Measurements from ENCODE around the gene NR1D1. TPM values are rescaled to one million over a fixed set of nuclear protein-coding genes. Genes with fewer than 3 reads are reported as not detected.

The NR1D1 gene
- total RNA-seq, 8 experiments from 2014 or later = 0.60 to 12.7 (median 2.7) TPM

DNA sequence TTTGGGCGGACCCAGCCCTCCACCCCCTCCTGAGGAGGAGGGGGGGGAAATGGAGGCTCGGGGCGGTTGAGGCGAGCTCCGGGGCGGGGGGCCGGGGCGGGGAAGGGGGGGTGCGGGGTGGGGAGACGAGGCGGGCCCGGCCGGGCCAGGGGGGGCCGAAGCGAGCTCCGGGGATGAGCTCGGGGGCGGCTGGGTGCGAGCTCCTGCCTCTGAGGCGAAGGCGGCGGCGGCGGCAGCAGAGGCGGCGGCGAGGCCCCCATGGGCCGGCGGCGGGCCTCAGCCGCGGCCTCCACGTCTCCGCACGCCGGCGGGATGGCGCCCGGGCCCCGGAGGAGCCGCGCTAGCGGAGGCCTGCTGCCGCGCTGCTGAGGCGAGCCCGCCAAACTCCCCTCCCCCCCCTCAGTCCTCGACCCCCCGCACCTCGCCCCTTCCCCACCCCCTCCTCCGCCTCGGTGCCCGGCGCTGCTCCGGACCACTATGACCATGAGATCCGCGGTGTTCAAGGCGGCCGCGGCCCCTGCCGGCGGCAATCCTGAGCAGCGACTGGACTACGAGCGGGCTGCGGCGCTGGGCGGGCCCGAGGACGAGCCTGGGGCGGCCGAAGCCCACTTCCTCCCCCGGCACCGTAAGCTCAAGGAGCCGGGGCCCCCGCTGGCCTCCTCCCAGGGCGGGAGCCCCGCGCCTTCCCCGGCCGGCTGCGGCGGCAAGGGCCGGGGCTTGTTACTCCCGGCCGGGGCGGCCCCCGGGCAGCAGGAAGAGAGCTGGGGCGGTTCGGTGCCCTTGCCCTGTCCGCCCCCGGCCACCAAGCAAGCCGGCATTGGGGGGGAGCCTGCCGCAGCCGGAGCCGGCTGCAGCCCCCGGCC is 22.0 kb upstream of the NR1D1 start:
- Histone ChIP-seq H3K27ac (peak overlapping the region; percentile 95 to 98), H3K4me1 (replicated peaks in 1 of 2) (peaks cover 7 to 14% of the 10 kb centered on the region in 2 donors), H3K4me3 (peak overlapping the region; percentile 87 to 100 (median 91))
- in situ Hi-C loops (cut with MboI; ENCODE audit: low pct_unique_long_range_greater_than_20kb in 2 of 9, low sequenced_read_pairs in 9 of 9, unreplicated experiment in 9 of 9) = no loop called here
- peak; percentile 17 to 52 (median 44) for ATAC-seq (replicated peaks in 6 of 8)
- WGBS, 10 experiments = no CpG with 5 or more reads among the region's 97 CpGs

DNA sequence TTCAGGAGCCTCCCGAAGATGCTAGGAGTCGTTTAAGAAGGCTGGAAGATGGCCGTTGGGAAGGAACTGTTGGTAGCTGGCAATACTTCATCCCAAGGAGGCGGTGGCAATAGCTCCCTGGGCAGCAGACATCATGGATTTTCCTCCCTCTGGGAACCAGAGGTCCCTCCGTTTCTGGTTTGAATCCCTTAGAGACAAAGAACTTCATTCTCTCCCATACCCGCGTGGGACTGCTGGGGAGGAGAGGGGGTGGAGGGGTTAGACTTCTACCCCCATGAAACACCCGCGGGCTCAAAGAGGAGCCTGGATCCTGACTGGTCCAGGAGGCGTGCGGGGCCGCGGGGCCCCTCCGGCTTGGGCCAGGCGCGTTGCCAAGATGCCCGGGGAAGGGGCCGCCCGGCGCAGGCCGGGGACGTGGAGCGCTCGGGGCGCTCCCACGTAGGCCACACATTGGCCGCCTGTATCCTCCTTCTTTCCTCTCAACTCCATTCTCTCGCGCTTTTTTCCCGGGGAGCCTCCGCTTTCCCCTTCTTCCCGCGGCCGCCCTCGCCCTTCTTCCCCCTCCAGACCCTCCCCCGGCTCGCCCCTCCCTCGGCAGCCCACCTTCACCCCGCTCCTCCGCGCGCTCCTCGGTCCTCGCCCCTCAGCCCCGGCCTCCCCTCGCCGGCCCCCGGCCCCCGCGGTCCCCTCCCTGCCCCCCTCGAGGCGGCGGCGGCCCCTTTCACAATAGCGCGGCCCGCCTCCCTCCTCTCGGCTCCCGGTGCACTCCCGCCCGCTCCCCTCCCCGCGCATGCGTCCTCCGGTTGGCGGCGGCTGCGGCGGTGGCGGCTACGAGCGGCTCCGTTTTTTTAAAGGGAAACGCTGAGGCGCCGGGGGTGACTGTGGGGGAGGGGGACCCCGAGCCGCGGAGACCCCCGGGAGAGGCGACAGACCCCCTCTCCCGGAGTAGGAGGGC is 21.1 kb upstream of the NR1D1 start, which contains the start of gene MSL1:
Gene MSL1, plus strand, starts transcription at position 791 of the 955 bp plus-strand sequence. CDS start 642 bp downstream, outside the sequence.
- H3K27ac ChIP-seq = peak within 1 kb of the TSS; percentile 95 to 98
- 0 to 2% (median 0%) methylated on average over 1 to 11 of the region's 82 CpGs; no CpG with 5 or more reads in 5 of the 10 experiments for WGBS, 10 experiments
- H3K4me3 ChIP-seq = peak within 1 kb of the TSS; percentile 87 to 100 (median 91)
- peaks cover 7 to 14% of the 10 kb centered on the region in 2 donors for H3K4me1 ChIP-seq (replicated peaks in 1 of 2)
- in situ Hi-C loops (cut with MboI; ENCODE audit: low pct_unique_long_range_greater_than_20kb in 2 of 9, low sequenced_read_pairs in 9 of 9, unreplicated experiment in 9 of 9) = no loop called here
- ATAC-seq (replicated peaks in 6 of 8) = peak; percentile 59 to 76 (median 74)

DNA sequence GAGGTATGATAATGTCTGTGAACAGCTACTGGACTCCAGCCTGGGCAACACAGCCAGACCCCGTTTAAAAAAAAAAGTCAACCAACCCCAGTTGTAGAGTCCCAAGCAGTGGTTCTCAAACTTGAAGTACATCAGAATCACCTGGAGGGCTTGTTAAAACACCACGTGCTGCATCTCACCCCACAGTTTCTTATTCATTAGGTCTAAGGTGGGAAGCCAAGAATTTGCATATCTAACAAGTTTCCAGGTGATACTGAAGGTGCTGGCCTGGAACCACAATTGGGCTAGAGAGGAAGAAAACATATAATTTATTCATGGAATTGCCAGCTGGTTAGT is 14.7 kb upstream of the NR1D1 start:
- ATAC-seq (replicated peaks in 6 of 8) = no peak
- no peak overlapping the region for H3K4me3 ChIP-seq
- H3K27ac ChIP-seq = no peak overlapping the region
- in situ Hi-C loops (cut with MboI; ENCODE audit: low pct_unique_long_range_greater_than_20kb in 2 of 9, low sequenced_read_pairs in 9 of 9, unreplicated experiment in 9 of 9) = no loop called here
- 50 to 80% (median 68%) methylated on average over 1 to 2 of the region's 2 CpGs; no CpG with 5 or more reads in 5 of the 10 experiments for WGBS, 10 experiments
- peaks cover 44% of the 10 kb centered on the region in 2 donors for H3K4me1 ChIP-seq (replicated peaks in 1 of 2)

DNA sequence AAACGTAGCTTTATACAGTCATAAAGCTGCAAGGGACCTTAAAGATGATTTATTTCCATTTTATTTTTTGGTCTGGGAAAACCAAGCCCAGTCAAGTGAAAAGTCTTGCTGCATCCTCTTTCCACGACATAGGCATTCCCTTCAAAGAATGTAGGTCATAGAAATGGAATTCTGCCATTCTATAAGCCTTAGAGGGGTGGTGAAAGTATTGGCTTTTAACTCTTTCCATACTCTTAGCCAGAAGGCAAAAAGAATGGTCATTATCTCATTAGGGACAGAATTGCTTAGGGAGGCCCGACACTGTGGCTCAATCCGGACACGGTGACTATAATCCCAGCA is 13.5 kb upstream of the NR1D1 start:
- Histone ChIP-seq H3K4me1 (replicated peaks in 1 of 2) (peaks cover 46% of the 10 kb centered on the region in 2 donors), H3K27ac (peak overlapping the region; percentile 78 to 90), H3K4me3 (peak overlapping the region in 4 of 5 donors; percentile 19 to 31 (median 22))
- no peak for ATAC-seq (replicated peaks in 6 of 8)
- in situ Hi-C loops (cut with MboI; ENCODE audit: low pct_unique_long_range_greater_than_20kb in 2 of 9, low sequenced_read_pairs in 9 of 9, unreplicated experiment in 9 of 9) = no loop called here
- 0 to 53% (median 7%) methylated on average over 1 to 4 of the region's 5 CpGs for WGBS, 10 experiments

DNA sequence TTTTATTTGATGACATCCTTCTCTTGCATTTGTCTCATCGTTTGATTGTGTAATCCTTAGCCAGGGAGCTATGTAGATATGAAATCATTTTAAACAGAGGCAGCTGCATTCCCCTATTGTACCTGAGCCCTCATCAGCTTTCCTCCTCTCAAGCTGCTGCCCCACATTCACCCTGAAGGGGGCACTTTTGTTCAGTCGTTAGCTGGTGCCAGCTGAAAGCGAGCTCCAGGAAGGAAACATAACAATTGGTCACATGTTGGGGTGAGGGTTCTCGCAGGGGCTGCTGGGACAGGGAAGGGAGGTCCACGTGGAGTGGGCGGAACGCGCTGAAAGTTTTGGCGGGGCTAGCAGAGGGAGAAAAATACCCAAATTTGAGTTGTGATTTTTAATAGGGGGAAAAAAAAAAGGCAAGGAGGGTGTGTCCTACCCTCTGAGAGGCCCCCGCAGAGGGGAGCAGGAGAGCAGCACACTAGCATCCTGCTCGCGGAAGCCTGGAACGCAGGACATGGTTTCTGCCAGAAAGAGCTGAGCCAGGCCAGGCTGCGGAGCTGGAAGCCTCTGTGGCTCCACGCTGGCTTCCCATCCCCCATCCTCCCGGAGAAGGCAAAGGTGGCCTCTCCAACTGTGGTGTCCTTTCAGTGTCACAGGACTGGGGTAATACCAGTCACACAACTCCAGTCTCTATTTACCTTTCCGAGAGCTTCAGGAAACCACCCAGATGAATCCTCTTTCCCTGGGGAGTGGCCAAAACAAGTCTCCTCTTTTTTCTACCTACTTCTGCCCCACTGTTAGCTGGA is 12.9 kb upstream of the NR1D1 start:
- peak overlapping the region; percentile 78 to 90 for H3K27ac ChIP-seq
- peak overlapping the region; percentile 19 to 31 (median 23) for H3K4me3 ChIP-seq
- peaks cover 49 to 50% of the 10 kb centered on the region in 2 donors for H3K4me1 ChIP-seq (replicated peaks in 1 of 2)
- peak; percentile 66 to 82 (median 74) for ATAC-seq (replicated peaks in 6 of 8)
- in situ Hi-C loops (cut with MboI; ENCODE audit: low pct_unique_long_range_greater_than_20kb in 2 of 9, low sequenced_read_pairs in 9 of 9, unreplicated experiment in 9 of 9) = no loop called here
- WGBS, 10 experiments = 0 to 83% (median 3%) methylated on average over 1 to 13 of the region's 17 CpGs

DNA sequence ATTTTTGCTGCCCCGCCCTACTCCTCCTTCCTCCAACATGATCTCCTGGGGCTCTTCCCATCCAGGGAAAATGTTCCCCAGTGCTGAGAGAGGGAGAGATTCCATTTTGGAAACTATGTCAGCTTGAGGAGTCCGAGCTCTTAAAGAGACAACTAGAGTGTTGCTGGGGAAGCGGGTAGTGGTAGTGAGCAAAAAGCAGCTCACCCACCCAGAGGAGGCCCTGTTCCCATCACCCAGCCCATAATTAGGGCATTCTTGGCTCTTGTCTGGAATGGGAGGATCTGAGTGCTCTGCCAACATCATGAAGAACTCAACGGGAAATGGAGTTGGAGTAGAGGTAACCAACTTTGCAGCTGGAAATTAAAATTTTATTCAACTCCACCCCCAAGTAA is 12.3 kb upstream of the NR1D1 start:
- in situ Hi-C loops (cut with MboI; ENCODE audit: low pct_unique_long_range_greater_than_20kb in 2 of 9, low sequenced_read_pairs in 9 of 9, unreplicated experiment in 9 of 9) = no loop called here

DNA sequence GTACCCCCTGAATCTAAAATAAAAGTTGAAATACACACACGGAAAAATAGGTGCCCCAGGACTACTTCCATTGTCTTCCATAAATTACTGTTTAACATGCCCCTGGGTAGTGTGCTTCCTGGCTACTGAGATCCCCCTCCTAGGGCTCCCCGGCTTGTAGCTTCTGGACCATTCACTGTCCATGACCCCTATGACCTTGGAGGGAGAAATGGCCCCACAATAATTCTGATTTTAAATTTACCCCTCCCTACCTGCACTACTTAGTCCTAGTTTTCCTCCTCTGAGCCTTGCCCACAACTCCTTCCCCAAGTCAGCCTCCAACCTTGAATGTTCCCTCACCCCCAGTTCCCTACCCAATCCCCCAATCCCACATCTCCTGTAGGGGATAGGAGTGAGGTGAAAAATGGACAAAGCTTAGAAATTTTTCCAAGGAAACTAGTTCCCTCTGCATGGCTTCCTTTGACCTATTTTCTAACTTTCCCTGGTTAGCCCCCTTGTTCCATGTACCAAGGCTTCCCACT is 11.9 kb upstream of the NR1D1 start:
- H3K4me1 ChIP-seq (replicated peaks in 1 of 2) = peaks cover 60% of the 10 kb centered on the region in 2 donors
- peak overlapping the region in 1 of 2 donors; percentile 63 for H3K27ac ChIP-seq
- H3K4me3 ChIP-seq = no peak overlapping the region
- in situ Hi-C loops (cut with MboI; ENCODE audit: low pct_unique_long_range_greater_than_20kb in 2 of 9, low sequenced_read_pairs in 9 of 9, unreplicated experiment in 9 of 9) = no loop called here
- 0 to 33% (median 0%) methylated on average over 1 to 2 of the region's 2 CpGs; no CpG with 5 or more reads in 3 of the 10 experiments for WGBS, 10 experiments
- ATAC-seq (replicated peaks in 6 of 8) = no peak

More for the DNA sequence above, 12.3 kb upstream of the NR1D1 start:
- peaks cover 55 to 56% of the 10 kb centered on the region in 2 donors for H3K4me1 ChIP-seq (replicated peaks in 1 of 2)
- H3K4me3 ChIP-seq = no peak overlapping the region
- peak overlapping the region in 1 of 2 donors; percentile 63 for H3K27ac ChIP-seq
- WGBS, 10 experiments = 17 to 100% (median 82%) methylated on average over 1 to 3 of the region's 4 CpGs; no CpG with 5 or more reads in 5 of the 10 experiments
- ATAC-seq (replicated peaks in 6 of 8) = peak in 1 of 8 experiments; percentile 2

DNA sequence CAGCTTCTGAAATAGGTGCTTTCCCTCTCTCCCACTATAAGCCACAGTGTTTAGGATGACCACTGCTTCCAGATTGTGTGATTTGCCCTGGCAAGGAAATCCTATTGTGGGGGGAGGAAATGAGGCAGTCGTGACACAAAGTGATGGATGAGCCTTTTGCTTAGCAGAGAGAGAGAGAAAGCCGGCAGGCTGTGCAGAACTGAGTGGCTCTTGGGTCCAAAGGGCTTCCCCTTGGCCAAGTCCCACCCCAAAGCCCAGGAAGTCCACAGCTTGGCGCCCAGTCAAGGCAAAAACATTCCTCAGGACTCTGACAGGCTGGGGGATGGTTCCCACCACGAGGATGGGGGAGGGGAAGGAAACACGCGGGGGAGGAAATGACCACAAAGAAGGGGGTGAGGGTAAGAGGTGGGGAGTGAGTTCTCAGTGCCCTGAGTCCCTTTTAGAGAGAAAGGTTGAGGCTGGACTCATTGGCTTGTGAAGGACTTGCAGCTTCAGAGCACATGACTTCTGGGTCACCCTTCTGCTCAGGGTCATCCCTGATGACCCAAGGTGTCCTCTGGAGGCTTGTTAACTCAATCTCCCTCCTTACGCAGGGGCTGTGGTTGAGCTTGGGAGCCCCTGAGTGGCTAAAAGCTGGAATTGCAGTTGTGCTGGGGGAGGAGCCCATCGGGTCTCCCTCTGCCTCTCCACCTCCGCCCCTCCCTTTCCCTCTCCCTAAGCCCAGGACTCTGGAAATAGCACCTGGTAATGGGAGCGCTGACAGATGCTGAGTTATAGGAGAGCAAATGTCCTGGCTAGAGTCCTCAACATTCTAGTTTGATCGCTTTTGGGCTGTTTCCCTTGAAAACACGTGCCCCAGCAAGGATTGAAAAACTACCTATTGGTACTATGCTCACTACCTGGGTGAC is 11.1 kb upstream of the NR1D1 start:
- peak overlapping the region in 1 of 5 donors; percentile 2 for H3K4me3 ChIP-seq
- WGBS, 10 experiments = 0 to 10% (median 0%) methylated on average over 1 to 4 of the region's 12 CpGs; no CpG with 5 or more reads in 1 of the 10 experiments
- peaks cover 67 to 68% of the 10 kb centered on the region in 2 donors for H3K4me1 ChIP-seq (replicated peaks in 1 of 2)
- in situ Hi-C loops (cut with MboI; ENCODE audit: low pct_unique_long_range_greater_than_20kb in 2 of 9, low sequenced_read_pairs in 9 of 9, unreplicated experiment in 9 of 9) = no loop called here
- H3K27ac ChIP-seq = peak overlapping the region; percentile 63 to 72
- peak; percentile 28 to 75 (median 69) for ATAC-seq (replicated peaks in 6 of 8)

DNA sequence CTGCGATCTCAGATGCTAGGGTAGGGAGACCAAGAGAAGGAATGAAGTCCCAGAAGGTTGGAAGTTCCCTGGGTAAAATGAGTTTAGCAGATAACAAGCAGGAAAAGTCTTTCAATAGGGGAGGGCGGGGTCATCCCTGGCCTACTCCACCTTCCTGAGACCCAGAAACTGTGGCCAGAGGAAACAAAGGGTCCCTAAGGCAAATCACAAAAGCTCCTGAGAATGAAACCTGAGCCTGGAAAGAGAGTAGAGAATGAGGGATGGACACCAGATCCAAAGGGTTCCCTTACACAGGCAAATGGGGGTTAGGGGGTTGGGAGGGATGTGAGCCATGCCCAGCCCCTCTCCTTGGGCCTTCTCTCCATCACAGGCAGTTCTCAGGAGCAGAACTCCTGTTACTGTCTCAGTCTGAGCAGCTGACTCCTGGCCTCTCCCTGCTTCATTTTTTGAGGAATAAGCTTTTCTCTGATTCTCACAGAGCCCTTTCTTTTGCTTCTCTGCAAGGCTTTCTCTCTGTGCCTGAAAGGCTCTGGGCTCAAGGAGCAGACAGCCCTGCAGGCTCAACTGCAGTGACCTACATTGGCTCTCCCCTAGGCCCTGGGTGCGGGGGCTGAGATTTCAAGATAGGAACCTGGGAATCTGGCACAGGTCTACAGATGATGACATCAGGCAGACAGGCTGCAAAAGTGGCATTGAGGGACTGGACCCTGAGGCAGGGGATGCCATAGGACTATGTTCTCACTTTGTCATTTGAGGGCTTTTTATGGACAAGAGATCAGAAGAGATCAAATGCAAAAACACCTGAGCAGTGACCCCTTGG is 9.8 kb upstream of the NR1D1 start:
- in situ Hi-C loops (cut with MboI; ENCODE audit: low pct_unique_long_range_greater_than_20kb in 2 of 9, low sequenced_read_pairs in 9 of 9, unreplicated experiment in 9 of 9) = no loop called here
- WGBS, 10 experiments = 57 to 100% (median 66%) methylated on average over 1 to 2 of the region's 3 CpGs; no CpG with 5 or more reads in 2 of the 10 experiments
- Histone ChIP-seq H3K4me3 (no peak overlapping the region), H3K4me1 (replicated peaks in 1 of 2) (peaks cover 70 to 73% of the 10 kb centered on the region in 2 donors), H3K27ac (peak overlapping the region; percentile 63 to 72)
- ATAC-seq (replicated peaks in 6 of 8) = no peak

DNA sequence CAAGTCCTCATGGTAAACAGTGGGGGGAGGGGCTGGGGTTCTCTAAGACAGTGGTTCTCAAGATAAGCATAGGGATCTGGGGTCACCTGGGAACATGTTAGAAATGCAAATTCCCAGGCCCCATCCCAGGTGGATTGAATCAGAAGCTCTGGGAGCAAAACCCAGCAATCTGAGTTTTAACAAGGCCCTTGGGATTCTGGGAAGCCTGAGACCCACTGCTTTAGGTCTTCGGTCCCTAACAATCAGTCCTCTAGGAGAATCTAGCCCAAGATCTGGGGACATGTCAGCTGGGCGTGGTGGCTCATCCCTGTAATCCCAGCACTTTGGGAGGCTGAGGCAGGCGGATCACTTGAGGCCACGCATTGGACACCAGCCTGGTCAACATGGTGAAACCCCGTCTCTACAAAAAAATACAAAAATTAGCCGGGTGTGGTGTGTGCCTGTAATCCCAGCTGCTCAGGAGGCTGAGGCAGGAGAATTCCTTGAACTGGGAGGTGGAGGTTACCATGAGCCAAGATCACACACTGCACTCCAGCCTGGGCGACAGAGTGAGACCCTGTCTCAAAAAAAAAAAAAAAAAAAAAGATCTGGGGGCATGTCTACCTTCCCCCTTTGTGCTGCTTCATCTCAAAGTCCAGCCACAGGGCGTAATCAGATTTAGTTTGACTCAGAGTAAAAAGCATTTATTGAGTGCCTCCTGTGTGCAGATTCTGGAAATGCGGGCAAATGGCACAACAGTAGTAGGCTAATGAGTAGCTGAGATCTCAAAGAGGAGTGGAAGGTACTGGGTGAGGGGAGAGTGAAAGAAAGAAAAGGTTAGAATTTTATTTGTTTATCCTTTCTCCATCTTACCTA is 8.8 kb upstream of the NR1D1 start:
- ATAC-seq (replicated peaks in 6 of 8) = no peak
- 46 to 100% (median 93%) methylated on average over 2 to 7 of the region's 9 CpGs; no CpG with 5 or more reads in 1 of the 10 experiments for WGBS, 10 experiments
- Histone ChIP-seq H3K4me1 (replicated peaks in 1 of 2) (peaks cover 65 to 69% of the 10 kb centered on the region in 2 donors), H3K27ac (no peak overlapping the region), H3K4me3 (no peak overlapping the region)
- in situ Hi-C loops (cut with MboI; ENCODE audit: low pct_unique_long_range_greater_than_20kb in 2 of 9, low sequenced_read_pairs in 9 of 9, unreplicated experiment in 9 of 9) = no loop called here

Data from motor neuron (in vitro differentiated cells).